WTC11 (cell line): ENCODE results near the gene MBNL1.

Experiments
- CDX4 ChIP-seq: fragments of 250-450 bp; sonication (Bioruptor Pico); IDR thresholded peaks from 2 replicates; pipeline ENCODE4 v1.9.0; 2021; ENCODE audit warnings: moderate library complexity, mild to moderate bottlenecking, inconsistent platforms, borderline replicate concordance
- ESRRA ChIP-seq: sonication (generic); formaldehyde crosslinking; IDR thresholded peaks from 2 replicates; pipeline ENCODE4 v1.8.1; 2022; ENCODE audit warnings: mild to moderate bottlenecking, missing genetic modification reagents, borderline replicate concordance
- FOXJ3 ChIP-seq: sonication (generic); formaldehyde crosslinking; IDR thresholded peaks from 2 replicates; pipeline ENCODE4 v1.9.0; 2021; ENCODE audit warnings: missing genetic modification reagents, mild to moderate bottlenecking, borderline replicate concordance
- HMGA2 ChIP-seq: fragments of 250-450 bp; sonication (Bioruptor Pico); IDR thresholded peaks from 2 replicates; pipeline ENCODE4 v1.4.0; 2021; ENCODE audit warnings: mild to moderate bottlenecking, moderate library complexity
- HMGXB4 ChIP-seq: sonication (generic); formaldehyde crosslinking; IDR thresholded peaks from 2 replicates; pipeline ENCODE4 v1.8.1; 2023; ENCODE audit warnings: mild to moderate bottlenecking, moderate library complexity, missing genetic modification reagents
- IRF2 ChIP-seq: sonication (generic); formaldehyde crosslinking; IDR thresholded peaks from 2 replicates; pipeline ENCODE4 v1.8.0; 2022; ENCODE audit warnings: low read depth, missing genetic modification reagents, borderline replicate concordance
- NFYB ChIP-seq: sonication (generic); formaldehyde crosslinking; conservative IDR thresholded peaks from 2 replicates; pipeline ENCODE4 v1.8.0; 2022; ENCODE audit warnings: low read depth, missing genetic modification reagents
- SMAD3 ChIP-seq: sonication (generic); formaldehyde crosslinking; IDR thresholded peaks from 2 replicates; pipeline ENCODE4 v1.8.0; 2022; ENCODE audit warnings: missing genetic modification reagents, mild to moderate bottlenecking, borderline replicate concordance
- TEAD4 ChIP-seq: sonication (generic); formaldehyde crosslinking; IDR thresholded peaks from 2 replicates; pipeline ENCODE4 v1.8.0; 2022; ENCODE audit warnings: mild to moderate bottlenecking, missing genetic modification reagents
- USF1 ChIP-seq: sonication (generic); formaldehyde crosslinking; IDR thresholded peaks from 2 replicates; pipeline ENCODE4 v1.8.0; 2022; ENCODE audit warnings: mild to moderate bottlenecking, missing genetic modification reagents
- TF ChIP-seq, protein P1 (sequence below): fragments of 200-600 bp; IDR thresholded peaks from 2 replicates; pipeline ENCODE4 v1.8.0; 2022; ENCODE audit warnings: antibody characterized with exemption
- TF ChIP-seq, protein P2 (sequence below): sonication (generic); formaldehyde crosslinking; IDR thresholded peaks from 2 replicates; pipeline ENCODE4 v1.8.1; 2022; ENCODE audit warnings: low read depth, mild to moderate bottlenecking, moderate library complexity, missing genetic modification reagents, borderline replicate concordance

DNA sequence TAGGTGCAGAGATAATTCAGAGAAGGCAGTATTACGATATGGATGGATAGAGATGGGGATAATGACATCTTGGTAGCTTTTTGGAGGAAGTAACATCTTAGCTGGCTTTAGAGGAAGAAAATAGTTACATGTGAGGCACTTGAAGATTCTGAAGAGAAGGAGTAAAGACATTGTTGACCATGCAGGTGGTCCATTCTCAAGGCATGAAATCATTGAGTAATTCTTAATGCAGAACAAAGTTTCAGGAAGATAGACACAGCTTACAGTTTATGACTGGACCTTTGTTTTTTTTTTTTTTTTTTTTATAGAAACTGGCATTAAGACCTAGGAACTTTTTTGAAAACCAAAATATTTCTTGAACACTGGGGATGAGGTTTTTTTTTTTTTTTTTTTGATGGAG, 28.2 kb downstream of the MBNL1 start:
- TF ChIP-seq, protein P1, sequence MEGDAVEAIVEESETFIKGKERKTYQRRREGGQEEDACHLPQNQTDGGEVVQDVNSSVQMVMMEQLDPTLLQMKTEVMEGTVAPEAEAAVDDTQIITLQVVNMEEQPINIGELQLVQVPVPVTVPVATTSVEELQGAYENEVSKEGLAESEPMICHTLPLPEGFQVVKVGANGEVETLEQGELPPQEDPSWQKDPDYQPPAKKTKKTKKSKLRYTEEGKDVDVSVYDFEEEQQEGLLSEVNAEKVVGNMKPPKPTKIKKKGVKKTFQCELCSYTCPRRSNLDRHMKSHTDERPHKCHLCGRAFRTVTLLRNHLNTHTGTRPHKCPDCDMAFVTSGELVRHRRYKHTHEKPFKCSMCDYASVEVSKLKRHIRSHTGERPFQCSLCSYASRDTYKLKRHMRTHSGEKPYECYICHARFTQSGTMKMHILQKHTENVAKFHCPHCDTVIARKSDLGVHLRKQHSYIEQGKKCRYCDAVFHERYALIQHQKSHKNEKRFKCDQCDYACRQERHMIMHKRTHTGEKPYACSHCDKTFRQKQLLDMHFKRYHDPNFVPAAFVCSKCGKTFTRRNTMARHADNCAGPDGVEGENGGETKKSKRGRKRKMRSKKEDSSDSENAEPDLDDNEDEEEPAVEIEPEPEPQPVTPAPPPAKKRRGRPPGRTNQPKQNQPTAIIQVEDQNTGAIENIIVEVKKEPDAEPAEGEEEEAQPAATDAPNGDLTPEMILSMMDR, result no peak
- TF ChIP-seq CDX4 (CRISPR knock-in tag), result no peak
- TF ChIP-seq, protein P2, sequence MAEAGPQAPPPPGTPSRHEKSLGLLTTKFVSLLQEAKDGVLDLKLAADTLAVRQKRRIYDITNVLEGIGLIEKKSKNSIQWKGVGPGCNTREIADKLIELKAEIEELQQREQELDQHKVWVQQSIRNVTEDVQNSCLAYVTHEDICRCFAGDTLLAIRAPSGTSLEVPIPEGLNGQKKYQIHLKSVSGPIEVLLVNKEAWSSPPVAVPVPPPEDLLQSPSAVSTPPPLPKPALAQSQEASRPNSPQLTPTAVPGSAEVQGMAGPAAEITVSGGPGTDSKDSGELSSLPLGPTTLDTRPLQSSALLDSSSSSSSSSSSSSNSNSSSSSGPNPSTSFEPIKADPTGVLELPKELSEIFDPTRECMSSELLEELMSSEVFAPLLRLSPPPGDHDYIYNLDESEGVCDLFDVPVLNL, result no peak
- no peak for TF ChIP-seq HMGXB4 (CRISPR knock-in tag)
- no peak for TF ChIP-seq NFYB (CRISPR knock-in tag)
- TF ChIP-seq HMGA2 (CRISPR knock-in tag), result no peak
- TF ChIP-seq USF1 (CRISPR knock-in tag), result no peak
- TF ChIP-seq FOXJ3 (CRISPR knock-in tag), result no peak
- TF ChIP-seq TEAD4 (CRISPR knock-in tag), result no peak
- no peak for TF ChIP-seq SMAD3 (CRISPR knock-in tag)
- TF ChIP-seq IRF2, result no peak
- no peak for TF ChIP-seq ESRRA (CRISPR knock-in tag)
